ENCODE measurements around the gene STING1. TPM values are rescaled to one million over a fixed set of nuclear protein-coding genes. Genes with fewer than 3 reads are reported as not detected.

Gene STING1
- total RNA-seq, 1 experiment from 2014 or later = 15.0 TPM

DNA sequence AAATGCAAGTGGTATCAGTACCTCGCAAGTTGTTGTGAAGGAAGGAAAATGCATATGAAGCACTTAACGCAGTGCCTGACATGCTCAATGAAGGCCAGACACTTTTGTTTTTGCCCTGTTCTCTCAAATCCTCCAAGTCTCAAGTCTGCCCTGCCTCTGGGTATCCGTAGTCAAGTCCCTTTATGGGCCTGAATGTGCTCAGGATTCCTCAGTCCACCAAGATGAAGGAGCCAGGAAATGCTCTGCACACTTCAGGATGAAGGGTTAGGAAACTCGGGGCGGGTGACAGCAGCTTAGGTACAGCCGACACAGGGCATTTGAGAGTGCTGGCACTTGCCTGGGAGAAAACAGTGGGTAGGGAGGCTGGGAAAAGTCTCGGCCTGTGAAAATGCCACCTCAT is 21.4 kb downstream of the STING1 start:
- Histone ChIP-seq H3K36me3 (no peaks in the 10 kb centered on the region), H3K4me3 (no peak overlapping the region), H3K27me3 (no peaks in the 10 kb centered on the region), H3K4me1 (peaks cover 30% of the 10 kb centered on the region), H3K9me3 (replicated peaks) (no peaks in the 10 kb centered on the region), H3K27ac (no peak overlapping the region)
- DNase-seq = no peak

DNA sequence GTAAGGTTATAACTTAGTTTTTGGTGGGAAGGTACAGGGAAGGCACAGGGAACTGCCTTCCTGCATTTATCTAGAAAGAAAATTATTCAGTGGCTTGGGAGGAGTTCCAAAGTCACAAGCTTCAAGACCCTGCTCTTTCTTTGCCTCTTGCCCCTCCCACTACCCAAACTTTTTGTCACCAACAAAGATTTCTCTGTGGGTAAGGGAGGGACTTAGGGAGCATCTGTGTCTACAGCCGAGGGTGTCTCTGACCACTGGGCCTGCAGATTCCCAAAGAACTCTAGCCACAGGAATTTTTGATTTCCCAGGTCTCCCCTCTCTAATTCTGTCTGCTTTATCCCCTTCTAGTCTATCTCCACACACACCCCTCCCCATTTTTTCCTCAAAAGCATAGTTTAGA is 22.1 kb downstream of the STING1 start:
- Histone ChIP-seq H3K27me3 (no peaks in the 10 kb centered on the region), H3K36me3 (no peaks in the 10 kb centered on the region), H3K9me3 (replicated peaks) (no peaks in the 10 kb centered on the region), H3K27ac (no peak overlapping the region), H3K4me3 (no peak overlapping the region), H3K4me1 (peaks cover 30% of the 10 kb centered on the region)
- peak in 1 of 2 experiments; percentile 42 for DNase-seq

DNA sequence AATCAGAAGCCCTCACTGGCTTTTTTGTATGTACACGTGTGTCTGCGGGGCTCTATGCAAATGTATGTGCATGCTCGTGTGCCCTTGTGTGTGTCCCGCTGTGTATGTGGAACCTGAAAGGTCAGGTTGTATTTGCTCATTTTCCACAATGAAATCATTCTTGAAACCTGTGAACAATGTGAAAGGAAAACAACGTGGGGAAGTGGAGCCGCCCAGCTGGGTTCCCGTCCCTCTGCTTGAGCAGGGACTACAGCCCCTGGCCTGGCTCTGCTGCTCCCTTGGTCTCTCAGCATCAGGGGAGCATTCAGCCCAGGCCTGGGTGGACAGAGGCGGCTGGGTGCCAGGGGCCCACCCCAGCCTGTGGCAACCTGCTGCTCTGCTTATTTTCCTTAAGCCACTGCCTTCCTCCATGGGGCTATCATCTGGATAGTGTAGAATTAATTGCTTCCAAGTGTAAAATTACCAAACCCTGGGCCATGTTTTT is 23.1 kb downstream of the STING1 start:
- DNase-seq = no peak
- Histone ChIP-seq H3K36me3 (no peaks in the 10 kb centered on the region), H3K27ac (no peak overlapping the region), H3K27me3 (no peaks in the 10 kb centered on the region), H3K4me3 (no peak overlapping the region), H3K4me1 (peaks cover 30% of the 10 kb centered on the region), H3K9me3 (replicated peaks) (no peaks in the 10 kb centered on the region)

DNA sequence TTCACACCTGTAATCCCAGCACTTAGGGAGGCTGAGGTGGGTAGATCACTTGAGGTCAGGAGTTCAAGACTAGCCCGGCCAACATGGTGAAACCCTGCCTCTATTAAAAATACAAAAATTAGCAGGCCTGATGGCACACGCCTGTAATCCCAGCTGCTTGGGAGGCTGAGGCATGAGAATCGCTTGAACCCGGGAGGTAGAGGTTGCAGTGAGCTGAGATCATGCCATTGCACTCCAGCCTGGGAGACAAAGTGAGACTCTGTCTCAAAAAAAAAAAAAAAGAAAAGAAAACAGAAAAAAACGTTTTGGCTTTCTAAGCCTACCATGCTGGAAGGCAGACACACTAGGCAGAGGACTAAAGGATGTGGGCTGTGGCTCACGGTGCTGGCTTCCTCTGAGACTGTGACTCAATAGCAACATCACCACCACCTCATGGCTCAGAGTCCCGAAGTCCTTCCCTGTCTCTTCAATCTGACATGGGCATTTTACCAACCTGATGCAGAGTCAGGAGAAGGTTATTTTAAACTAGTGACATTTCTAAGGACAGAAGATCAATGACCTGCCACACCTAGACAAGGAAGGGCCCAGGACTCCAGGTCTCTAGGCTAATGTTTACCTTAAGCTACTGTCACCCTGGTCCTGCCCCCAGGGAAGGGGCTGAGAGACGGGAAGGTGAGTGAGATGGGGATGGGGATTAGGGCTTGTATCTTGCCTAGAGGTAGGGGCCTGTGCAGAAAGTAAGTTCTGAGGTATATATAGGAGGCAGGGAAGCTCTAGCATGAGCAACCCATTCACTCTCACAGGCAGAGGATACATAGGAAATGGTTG is 23.8 kb downstream of the STING1 start:
- H3K36me3 ChIP-seq = no peaks in the 10 kb centered on the region
- H3K4me3 ChIP-seq = no peak overlapping the region
- no peak for DNase-seq
- peaks cover 30% of the 10 kb centered on the region for H3K4me1 ChIP-seq
- no peaks in the 10 kb centered on the region for H3K9me3 ChIP-seq (replicated peaks)
- H3K27ac ChIP-seq = no peak overlapping the region
- no peaks in the 10 kb centered on the region for H3K27me3 ChIP-seq

DNA sequence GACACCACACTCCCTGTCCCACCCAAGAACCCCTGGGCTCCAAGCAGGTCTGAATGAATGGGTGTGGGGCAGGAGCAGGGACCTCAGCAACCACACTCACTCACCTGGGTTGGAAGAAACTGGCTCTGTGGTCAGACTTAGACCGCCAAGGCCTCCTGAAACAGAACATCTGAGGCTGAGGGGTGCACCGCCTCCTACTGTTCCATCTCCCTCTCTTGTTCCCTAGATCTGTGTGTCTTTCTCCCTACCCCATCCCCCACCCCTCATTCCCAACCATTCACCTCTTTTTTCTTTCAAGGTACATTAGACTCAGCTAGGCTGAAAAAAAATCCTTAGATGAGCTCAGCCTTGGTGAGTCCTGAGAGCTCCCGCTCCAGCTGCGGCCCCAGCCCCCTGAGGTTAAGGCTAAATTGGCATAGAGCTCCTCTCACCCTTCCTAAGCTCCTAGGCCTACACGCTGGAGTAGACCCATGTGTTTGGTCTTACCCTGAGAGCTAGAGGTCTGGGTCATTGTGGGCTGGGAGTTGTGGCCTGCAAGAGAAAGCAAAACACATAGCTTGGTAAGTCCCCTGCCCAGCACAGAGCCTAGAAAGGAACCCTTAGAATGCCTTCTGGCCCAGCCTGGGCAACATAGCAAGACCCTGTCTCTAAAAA is 24.8 kb downstream of the STING1 start:
- H3K27ac ChIP-seq = no peak overlapping the region
- H3K36me3 ChIP-seq = no peaks in the 10 kb centered on the region

DNA sequence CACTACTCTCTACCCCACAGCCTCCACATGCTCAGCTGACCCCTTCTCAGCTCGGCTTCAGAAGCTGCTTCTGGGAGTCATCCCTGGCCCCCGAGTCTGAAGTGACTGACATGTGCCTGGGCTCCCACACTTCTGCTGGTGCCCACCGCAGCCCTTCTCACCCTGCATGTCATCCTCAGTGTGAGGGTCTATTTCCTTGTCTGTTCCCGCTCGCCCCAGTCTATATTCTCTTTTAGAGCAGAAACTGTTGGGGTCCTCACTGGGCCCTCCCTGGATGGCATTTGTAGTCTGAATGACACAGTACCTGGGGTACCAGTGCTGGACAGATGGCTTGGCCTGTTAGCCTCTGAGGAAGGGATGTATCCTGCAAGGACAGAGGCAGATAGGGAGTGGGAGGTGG is 25.3 kb downstream of the STING1 start:
- no peak overlapping the region for H3K27ac ChIP-seq
- no peaks in the 10 kb centered on the region for H3K27me3 ChIP-seq
- H3K4me3 ChIP-seq = no peak overlapping the region
- H3K4me1 ChIP-seq = peaks cover 22% of the 10 kb centered on the region
- no peaks in the 10 kb centered on the region for H3K36me3 ChIP-seq
- no peak for DNase-seq
- H3K9me3 ChIP-seq (replicated peaks) = no peaks in the 10 kb centered on the region

More for the DNA sequence above, 24.8 kb downstream of the STING1 start:
- peaks cover 27% of the 10 kb centered on the region for H3K4me1 ChIP-seq
- H3K9me3 ChIP-seq (replicated peaks) = no peaks in the 10 kb centered on the region
- H3K27me3 ChIP-seq = no peaks in the 10 kb centered on the region
- H3K4me3 ChIP-seq = no peak overlapping the region
- no peak for DNase-seq

DNA sequence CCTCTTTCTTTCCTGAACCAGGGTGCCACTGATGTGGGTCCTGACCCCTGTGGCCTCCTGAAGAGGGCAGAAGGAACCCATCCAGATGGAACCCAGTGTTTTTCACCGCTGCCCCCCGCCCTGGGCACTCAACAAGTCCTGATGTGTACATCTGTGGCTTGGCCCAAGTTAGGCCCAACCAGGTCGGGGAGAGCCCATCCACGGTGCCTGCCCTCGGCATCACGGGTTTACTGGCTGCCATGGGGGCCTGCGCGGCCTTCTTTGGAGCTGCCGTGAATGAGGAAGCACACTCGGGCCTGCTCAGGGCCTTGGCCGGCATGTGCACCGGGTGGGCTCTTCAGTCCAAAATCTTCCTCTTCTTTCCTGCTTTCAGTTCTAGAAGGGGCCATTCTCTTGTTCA is 25.8 kb downstream of the STING1 start:
- H3K4me1 ChIP-seq = peaks cover 17% of the 10 kb centered on the region
- no peaks in the 10 kb centered on the region for H3K9me3 ChIP-seq (replicated peaks)
- no peaks in the 10 kb centered on the region for H3K36me3 ChIP-seq
- no peak overlapping the region for H3K4me3 ChIP-seq
- no peak overlapping the region for H3K27ac ChIP-seq
- DNase-seq = no peak
- no peaks in the 10 kb centered on the region for H3K27me3 ChIP-seq

DNA sequence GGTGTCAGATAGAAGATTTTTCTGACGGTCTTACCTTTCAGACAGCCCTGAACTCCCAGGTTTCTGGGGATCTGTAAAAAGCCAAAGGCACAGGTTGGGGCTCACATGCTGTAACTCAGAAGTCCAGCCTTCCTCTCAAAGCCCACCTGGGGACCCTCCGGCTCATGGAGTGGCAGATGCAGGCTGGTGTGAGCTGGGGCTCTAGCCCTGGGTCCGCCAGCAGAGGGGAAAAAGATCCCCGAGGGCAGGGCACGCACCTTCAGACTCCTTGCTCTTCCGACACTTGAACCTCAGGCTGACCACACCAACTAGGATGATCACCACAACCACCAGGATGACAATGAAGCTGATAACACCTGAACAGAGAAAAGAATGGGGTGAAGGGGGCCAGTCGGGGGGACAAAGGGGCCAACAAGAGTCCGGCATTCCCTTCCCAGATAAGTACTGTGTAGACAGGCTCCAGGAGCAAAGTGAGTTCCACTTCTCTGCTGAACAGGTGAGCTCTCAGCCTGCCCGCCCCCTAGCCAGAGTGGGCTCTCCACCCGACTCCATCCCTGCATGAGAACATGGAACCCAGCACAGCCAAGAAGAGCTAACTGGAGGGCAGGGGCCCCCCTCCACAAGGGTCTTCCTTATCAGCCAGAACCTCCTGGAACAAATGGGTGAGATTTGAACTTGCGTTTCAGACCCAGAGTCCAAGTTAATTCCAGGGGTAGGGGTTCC is 27.8 kb downstream of the STING1 start:
- Histone ChIP-seq H3K4me1 (peaks cover 8% of the 10 kb centered on the region; the same call in 1 of the 2 replicates), H3K27ac (no peak overlapping the region), H3K4me3 (no peak overlapping the region), H3K36me3 (no peaks in the 10 kb centered on the region), H3K27me3 (no peaks in the 10 kb centered on the region), H3K9me3 (replicated peaks) (no peaks in the 10 kb centered on the region)
- no peak for DNase-seq

DNA sequence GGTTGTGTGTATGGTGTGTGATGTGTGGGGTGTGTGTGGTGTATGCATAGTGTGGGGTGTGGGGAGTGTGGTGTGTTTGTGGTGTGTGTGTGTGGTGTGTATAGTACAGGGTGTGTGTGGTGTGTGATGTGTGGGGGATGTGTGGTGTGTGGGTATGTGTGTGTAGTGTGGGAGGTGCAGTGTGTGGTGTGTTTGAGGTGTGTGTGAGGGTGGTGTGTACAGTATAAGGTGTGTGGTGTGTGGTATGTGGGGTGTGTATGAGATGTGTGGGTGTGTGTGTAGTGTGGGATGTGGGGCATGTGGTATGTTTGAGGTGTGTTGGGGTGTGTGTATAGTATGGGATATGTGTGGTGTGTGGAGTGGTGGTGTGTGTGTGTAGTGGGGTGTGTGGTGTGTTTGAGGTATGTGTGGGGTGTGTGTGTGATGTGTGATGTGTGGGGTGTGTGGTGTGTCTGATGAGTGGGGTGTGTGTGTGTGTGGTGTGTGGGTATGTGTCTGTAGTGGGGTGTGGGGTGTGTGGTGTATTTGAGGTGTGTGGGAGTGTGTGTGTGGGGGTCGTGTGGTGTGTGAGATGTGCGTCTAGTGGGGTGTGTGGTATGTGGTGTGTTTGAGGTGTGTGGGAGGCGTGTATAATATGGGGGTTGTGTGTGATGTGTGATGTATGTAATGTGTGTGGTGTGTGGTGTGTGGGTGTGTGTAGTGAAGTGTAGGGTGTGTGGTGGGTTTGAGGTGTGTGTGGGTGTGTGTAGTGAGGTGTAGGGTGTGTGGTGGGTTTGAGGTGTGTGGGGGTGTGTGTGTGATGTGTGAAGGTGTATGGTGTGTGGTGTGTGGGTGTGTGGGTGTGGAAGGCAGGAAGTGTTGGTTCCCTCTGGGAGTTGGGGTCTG is 28.6 kb downstream of the STING1 start:
- Histone ChIP-seq H3K4me3 (no peak overlapping the region), H3K9me3 (replicated peaks) (no peaks in the 10 kb centered on the region), H3K27me3 (no peaks in the 10 kb centered on the region), H3K4me1 (peaks cover 1% of the 10 kb centered on the region; the same call in 1 of the 2 replicates), H3K27ac (no peak overlapping the region), H3K36me3 (no peaks in the 10 kb centered on the region)
- DNase-seq = no peak

DNA sequence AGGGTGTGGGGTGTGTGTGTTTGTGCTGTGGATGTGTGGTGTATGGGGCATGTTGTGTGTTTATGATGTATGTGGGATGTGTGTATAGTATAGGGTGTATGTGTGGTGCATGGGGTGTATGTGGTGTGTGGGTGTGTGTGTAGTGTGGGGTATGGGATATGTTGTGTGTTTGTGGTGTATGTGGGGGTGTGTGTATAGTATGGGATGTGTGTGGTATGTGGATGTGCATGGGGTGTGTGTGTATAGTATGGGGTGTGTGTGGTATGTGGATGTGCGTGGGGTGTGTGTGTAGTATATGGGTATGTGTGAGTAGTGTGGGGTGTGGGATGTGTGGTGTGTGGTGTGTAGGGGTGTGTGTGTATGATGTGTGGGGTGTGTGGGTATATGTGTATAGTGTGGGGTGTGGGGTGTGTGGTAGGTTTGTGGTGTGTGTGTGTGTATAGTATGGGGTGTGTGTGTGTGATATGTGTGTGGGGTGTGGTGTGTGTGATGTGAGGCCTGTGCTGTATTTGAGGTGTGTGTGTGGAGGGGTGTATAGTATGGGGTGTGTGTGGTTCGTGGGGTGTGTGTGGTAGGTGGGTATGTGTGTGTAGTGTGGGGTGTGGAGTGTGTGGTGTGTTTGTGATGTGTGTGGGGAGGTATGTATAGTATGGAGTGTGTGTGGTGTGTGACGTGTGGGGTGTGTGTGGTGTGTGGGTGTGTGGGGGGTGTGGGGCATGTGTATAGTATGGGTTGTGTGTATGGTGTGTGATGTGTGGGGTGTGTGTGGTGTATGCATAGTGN is 30.5 kb downstream of the STING1 start:
- Histone ChIP-seq H3K27ac (no peak overlapping the region), H3K4me3 (no peak overlapping the region), H3K9me3 (replicated peaks) (no peaks in the 10 kb centered on the region), H3K36me3 (no peaks in the 10 kb centered on the region), H3K27me3 (no peaks in the 10 kb centered on the region), H3K4me1 (0 out of 2 replicates have a peak, but pooled peaks cover 3% of the 10 kb centered on the region)
- no peak for DNase-seq

DNA sequence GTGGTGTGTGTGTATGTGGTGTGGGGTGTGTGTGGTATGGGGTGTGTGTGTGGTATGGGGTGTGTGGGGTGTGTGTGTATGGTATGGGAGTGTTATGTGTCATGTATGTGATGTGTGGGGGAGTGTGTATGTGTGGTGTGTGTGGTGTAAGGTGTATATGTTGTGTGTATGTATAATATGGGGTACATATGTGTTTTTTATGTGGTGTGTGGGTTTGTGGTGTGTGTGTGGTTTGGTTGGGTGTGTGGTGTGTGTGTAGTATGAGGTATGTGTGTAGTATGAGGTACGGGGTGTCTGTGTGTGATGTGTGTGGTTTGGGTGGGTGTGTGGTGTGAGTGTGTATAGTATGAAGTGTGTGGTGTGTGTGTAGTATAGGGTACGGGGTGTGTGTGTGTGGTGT is 31.4 kb downstream of the STING1 start:
- Histone ChIP-seq H3K27me3 (no peaks in the 10 kb centered on the region), H3K36me3 (no peaks in the 10 kb centered on the region), H3K9me3 (replicated peaks) (no peaks in the 10 kb centered on the region), H3K4me3 (no peak overlapping the region), H3K27ac (no peak overlapping the region), H3K4me1 (0 out of 2 replicates have a peak, but pooled peaks cover 3% of the 10 kb centered on the region)
- DNase-seq = no peak

DNA sequence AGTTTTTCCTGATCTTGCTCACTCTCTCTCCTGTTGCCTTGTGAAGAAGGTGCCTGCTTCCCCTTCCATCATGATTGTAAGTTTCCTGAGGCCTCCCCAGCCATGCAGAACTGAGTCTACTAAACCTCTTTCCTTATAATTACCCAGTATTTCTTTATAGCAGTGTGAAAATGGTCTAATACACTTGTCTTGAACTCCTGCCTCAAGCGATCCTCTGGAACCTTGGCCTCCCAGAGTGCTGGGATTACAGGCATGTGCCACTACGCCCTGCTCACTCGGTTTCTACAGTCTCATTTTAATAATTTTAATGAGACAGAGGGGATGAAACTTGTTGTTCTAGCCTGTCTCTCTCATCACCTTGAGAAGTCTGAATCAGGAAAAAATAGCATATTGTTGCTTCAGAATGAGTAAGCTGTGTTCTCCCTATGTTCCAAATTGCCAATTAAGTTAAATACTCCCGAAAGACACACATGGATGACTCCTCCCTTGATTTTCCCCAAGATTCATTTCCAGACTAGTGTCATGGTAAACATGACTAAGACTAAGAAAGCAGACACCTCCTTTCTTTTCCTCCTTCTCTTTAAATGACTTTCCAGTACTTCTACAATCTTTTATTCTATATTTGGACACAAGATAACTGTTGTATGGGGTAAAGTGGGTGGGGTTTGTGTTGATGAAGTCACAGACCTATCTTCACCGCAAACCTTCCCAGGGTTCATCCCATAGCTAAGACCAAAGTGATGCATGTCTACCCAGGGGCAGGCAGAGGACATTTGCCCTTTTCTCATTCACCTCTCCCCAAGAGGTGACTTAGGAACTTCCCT is 35.4 kb downstream of the STING1 start:
- Histone ChIP-seq H3K27ac (no peak overlapping the region), H3K4me1 (peaks cover 35% of the 10 kb centered on the region), H3K9me3 (replicated peaks) (no peaks in the 10 kb centered on the region), H3K4me3 (no peak overlapping the region), H3K27me3 (no peaks in the 10 kb centered on the region), H3K36me3 (no peaks in the 10 kb centered on the region)
- DNase-seq = no peak
